ENCODE data around the gene BTBD9. TPM values are rescaled to one million over a fixed set of nuclear protein-coding genes. Genes with fewer than 3 reads are reported as not detected.

Gene BTBD9
- total and polyA plus RNA-seq, 2 donors (not counting 1 experiment from before 2014, with no cell fraction given) = 4.1 to 48.9 TPM

DNA sequence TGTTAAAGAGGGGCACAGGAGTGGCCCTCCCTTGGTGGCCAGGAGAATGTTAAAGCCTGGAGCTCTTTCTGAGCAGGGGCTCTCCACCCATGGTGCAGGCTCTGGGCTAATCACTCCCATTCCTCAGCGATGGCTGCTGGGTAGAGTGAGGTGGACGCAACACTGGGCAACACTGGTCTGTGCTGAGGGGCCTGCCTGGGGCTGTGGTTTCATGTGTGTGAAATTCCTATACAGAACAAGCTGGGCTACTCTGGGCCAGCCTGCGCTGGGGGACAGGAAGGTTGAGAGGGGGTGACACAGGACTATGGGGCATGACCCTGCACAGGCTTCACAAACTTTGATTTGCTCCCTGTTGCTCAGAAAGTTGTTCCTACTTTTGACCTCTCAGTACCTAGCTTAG, 427.6 kb downstream of the BTBD9 start:
- no peaks in the 10 kb centered on the region for H3K27me3 ChIP-seq (replicated peaks in 1 of 4; ENCODE audit: control extremely low read depth in 1 of 4, control insufficient read depth in 3 of 4, insufficient read depth in 4 of 4, low read length in 3 of 4)
- no peaks in the 10 kb centered on the region for H3K9me3 Mint-ChIP-seq (ENCODE audit: insufficient read depth)
- ChIA-PET POLR2A (no interaction called here), CTCF (interaction anchor here (0.7 kb wide), 1 partner anchor 659 kb away, joined by 3 read pairs; no protein-coding TSS in a partner anchor)
- H3K27ac Mint-ChIP-seq = no peak overlapping the region
- H4K20me1 ChIP-seq (ENCODE audit: control insufficient read depth, insufficient read depth, low read length, poor library complexity, severe bottlenecking) = no peaks in the 10 kb centered on the region
- H3K9ac ChIP-seq (ENCODE audit: low read length) = no peak overlapping the region
- no peaks in the 10 kb centered on the region for H3K9me3 ChIP-seq (ENCODE audit: control extremely low read depth in 1 of 3, control insufficient read depth in 2 of 3, insufficient read depth in 1 of 3, low read length in 2 of 3)
- intact Hi-C loops (cut with micrococcal nuclease) = no loop called here
- H3K4me3 ChIP-seq (ENCODE audit: control extremely low read depth in 1 of 5, extremely low read depth in 1 of 5, insufficient read depth in 1 of 5, low read depth in 2 of 5, low read length in 4 of 5) = no peak overlapping the region
- H2AFZ ChIP-seq (ENCODE audit: insufficient read depth, low read depth, low read length, poor library complexity, severe bottlenecking) = no peak overlapping the region
- H3K79me2 ChIP-seq (ENCODE audit: control insufficient read depth, insufficient read depth, low read length) = no peaks in the 10 kb centered on the region
- 97% methylated on average over 3 of the region's 3 CpGs for WGBS (ENCODE audit: insufficient coverage)
- H3K4me3 Mint-ChIP-seq = no peak overlapping the region
- DNase-seq (no peak), ATAC-seq (ENCODE audit: low read depth) (no peak)
- no peak overlapping the region for H3K4me2 ChIP-seq (replicated peaks; ENCODE audit: low read depth, low read length, poor library complexity, severe bottlenecking)
- H3K36me3 ChIP-seq (replicated peaks in 1 of 2; ENCODE audit: control extremely low read depth in 1 of 2, control insufficient read depth in 1 of 2, extremely low read depth in 1 of 2, insufficient read depth in 2 of 2, low read length in 1 of 2) = no peaks in the 10 kb centered on the region
- no peak for TF ChIP-seq EZH2 (IDR thresholded peaks at IDR 0.05; ENCODE audit: borderline replicate concordance, insufficient read depth, low read depth, low read length, poor library complexity, severe bottlenecking)
- TF ChIP-seq, protein P1, sequence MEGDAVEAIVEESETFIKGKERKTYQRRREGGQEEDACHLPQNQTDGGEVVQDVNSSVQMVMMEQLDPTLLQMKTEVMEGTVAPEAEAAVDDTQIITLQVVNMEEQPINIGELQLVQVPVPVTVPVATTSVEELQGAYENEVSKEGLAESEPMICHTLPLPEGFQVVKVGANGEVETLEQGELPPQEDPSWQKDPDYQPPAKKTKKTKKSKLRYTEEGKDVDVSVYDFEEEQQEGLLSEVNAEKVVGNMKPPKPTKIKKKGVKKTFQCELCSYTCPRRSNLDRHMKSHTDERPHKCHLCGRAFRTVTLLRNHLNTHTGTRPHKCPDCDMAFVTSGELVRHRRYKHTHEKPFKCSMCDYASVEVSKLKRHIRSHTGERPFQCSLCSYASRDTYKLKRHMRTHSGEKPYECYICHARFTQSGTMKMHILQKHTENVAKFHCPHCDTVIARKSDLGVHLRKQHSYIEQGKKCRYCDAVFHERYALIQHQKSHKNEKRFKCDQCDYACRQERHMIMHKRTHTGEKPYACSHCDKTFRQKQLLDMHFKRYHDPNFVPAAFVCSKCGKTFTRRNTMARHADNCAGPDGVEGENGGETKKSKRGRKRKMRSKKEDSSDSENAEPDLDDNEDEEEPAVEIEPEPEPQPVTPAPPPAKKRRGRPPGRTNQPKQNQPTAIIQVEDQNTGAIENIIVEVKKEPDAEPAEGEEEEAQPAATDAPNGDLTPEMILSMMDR (IDR thresholded peaks at IDR 0.05) = no peak
- H3K4me1 ChIP-seq (ENCODE audit: control insufficient read depth in 2 of 2, insufficient read depth in 2 of 2, low read length in 2 of 2) = no peaks in the 10 kb centered on the region
- no peak overlapping the region for H3K27ac ChIP-seq (ENCODE audit: low read length in 2 of 2)
- peaks cover 1% of the 10 kb centered on the region for H3K4me1 Mint-ChIP-seq
- H3K27me3 Mint-ChIP-seq = no peaks in the 10 kb centered on the region

GRCh38 chr6:38209371-38210260, 430.1 kb downstream of the BTBD9 start:
- 75% methylated on average over 4 of the region's 18 CpGs for WGBS (ENCODE audit: insufficient coverage)
- H3K9ac ChIP-seq (ENCODE audit: low read length) = no peak overlapping the region
- Mint-ChIP-seq H3K4me1 (peaks cover 1% of the 10 kb centered on the region), H3K27me3 (no peaks in the 10 kb centered on the region), H3K27ac (no peak overlapping the region), H3K4me3 (no peak overlapping the region), H3K9me3 (ENCODE audit: insufficient read depth) (no peaks in the 10 kb centered on the region)
- ATAC-seq (ENCODE audit: low read depth) (no peak), DNase-seq (no peak)
- intact Hi-C loops (cut with micrococcal nuclease) = no loop called here
- TF ChIP-seq, protein P1 (IDR thresholded peaks at IDR 0.05) = no peak
- TF ChIP-seq EZH2 (IDR thresholded peaks at IDR 0.05; ENCODE audit: borderline replicate concordance, insufficient read depth, low read depth, low read length, poor library complexity, severe bottlenecking) = no peak
- H3K79me2 ChIP-seq (ENCODE audit: control insufficient read depth, insufficient read depth, low read length) = no peaks in the 10 kb centered on the region
- no peaks in the 10 kb centered on the region for H3K36me3 ChIP-seq (replicated peaks in 1 of 2; ENCODE audit: control extremely low read depth in 1 of 2, control insufficient read depth in 1 of 2, extremely low read depth in 1 of 2, insufficient read depth in 2 of 2, low read length in 1 of 2)
- ChIA-PET CTCF (interaction anchor here (0.6 kb wide), 1 partner anchor 1097 kb away, joined by 3 read pairs; no protein-coding TSS in a partner anchor), POLR2A (no interaction called here)
- H3K4me1 ChIP-seq (ENCODE audit: control insufficient read depth in 2 of 2, insufficient read depth in 2 of 2, low read length in 2 of 2) = no peaks in the 10 kb centered on the region
- no peaks in the 10 kb centered on the region for H4K20me1 ChIP-seq (ENCODE audit: control insufficient read depth, insufficient read depth, low read length, poor library complexity, severe bottlenecking)
- no peak overlapping the region for H3K4me3 ChIP-seq (ENCODE audit: control extremely low read depth in 1 of 5, extremely low read depth in 1 of 5, insufficient read depth in 1 of 5, low read depth in 2 of 5, low read length in 4 of 5)
- H3K27ac ChIP-seq (ENCODE audit: low read length in 2 of 2) = no peak overlapping the region
- H3K4me2 ChIP-seq (replicated peaks; ENCODE audit: low read depth, low read length, poor library complexity, severe bottlenecking) = no peak overlapping the region
- H2AFZ ChIP-seq (ENCODE audit: insufficient read depth, low read depth, low read length, poor library complexity, severe bottlenecking) = no peak overlapping the region
- no peaks in the 10 kb centered on the region for H3K9me3 ChIP-seq (ENCODE audit: control extremely low read depth in 1 of 3, control insufficient read depth in 2 of 3, insufficient read depth in 1 of 3, low read length in 2 of 3)
- no peaks in the 10 kb centered on the region for H3K27me3 ChIP-seq (replicated peaks in 1 of 4; ENCODE audit: control extremely low read depth in 1 of 4, control insufficient read depth in 3 of 4, insufficient read depth in 4 of 4, low read length in 3 of 4)

Measured in B cell (primary cell).